Small intestine (tissue), 7 donors: ENCODE measurements around the gene MYMX. TPM values are rescaled to one million over a fixed set of nuclear protein-coding genes. Genes with fewer than 3 reads are reported as not detected.
A peak's percentile ranks its signal among the peaks of the same experiment; 100 is the strongest.
"Not testable (repeated sequence)": the region's sequence is repeated elsewhere in the genome, so short reads cannot be mapped to it uniquely, and the experiment has no call there.

Experiments
- DNase-seq, 2 donors: peaks; one replicate each; pipeline versions ENCODE4 v3.0.0 to v3.0.0-alpha.2; 2013
- FAIRE-seq: peaks from 2 replicates; lab custom pipeline; 2012; peaks lifted over from hg19 to GRCh38; lab: Jason Lieb, UNC
- H3K27ac ChIP-seq, 3 donors: one replicate each; pipeline ENCODE4 v1.5.1; 2013; ENCODE audit warnings: low read length in 2 of 3, mild to moderate bottlenecking in 2 of 3, control low read depth in 1 of 3, inconsistent platforms in 1 of 3, low read depth in 1 of 3, moderate library complexity in 1 of 3
- H3K27me3 ChIP-seq, 3 donors: one replicate each; pipeline ENCODE4 v1.6.1; 2013; ENCODE audit warnings: low read length in 3 of 3, inconsistent platforms in 1 of 3; ENCODE audit not compliant: control insufficient read depth in 3 of 3, insufficient read depth in 3 of 3
- H3K36me3 ChIP-seq, 3 donors: one replicate each; pipeline ENCODE4 v1.6.1; 2013; ENCODE audit warnings: low read length in 3 of 3, inconsistent platforms in 1 of 3, low read depth in 1 of 3, mild to moderate bottlenecking in 1 of 3, moderate library complexity in 1 of 3; ENCODE audit not compliant: control insufficient read depth in 3 of 3, insufficient read depth in 2 of 3
- H3K4me1 ChIP-seq, 3 donors: one replicate each; pipeline ENCODE4 v1.6.1; 2013; ENCODE audit warnings: low read length in 2 of 3, inconsistent platforms in 1 of 3, low read depth in 1 of 3, mild to moderate bottlenecking in 1 of 3, moderate library complexity in 1 of 3; ENCODE audit not compliant: control insufficient read depth in 3 of 3, insufficient read depth in 2 of 3
- H3K4me3 ChIP-seq, 3 donors: one replicate each; pipeline ENCODE4 v1.5.1; 2013; ENCODE audit warnings: low read length in 3 of 3, control low read depth in 1 of 3, inconsistent platforms in 1 of 3, low read depth in 1 of 3, mild to moderate bottlenecking in 1 of 3, moderate library complexity in 1 of 3
- H3K9me3 ChIP-seq, 2 donors: one replicate each; pipeline ENCODE4 v1.6.1; 2013; ENCODE audit warnings: low read depth in 1 of 2, low read length in 1 of 2; ENCODE audit not compliant: control insufficient read depth in 2 of 2, insufficient read depth in 1 of 2
- WGBS, 3 donors: extraction: QIAGEN DNeasy Blood & Tissue Kit; methylation state at CpG; one replicate each; pipeline ENCODE4 v1.1.7; 2013; 5-methylcytosine and 5-hydroxymethylcytosine counted together
- polyA plus RNA-seq, 4 donors: library from polyadenylated mRNA; stranded (reverse) in 3 of 4; unstranded in 1 of 4; fragments of 200-250 nt in 3 of 4; fragments of 120-200 nt in 1 of 4; gene quantifications; one replicate each; pipeline versions ENCODE4 v1.2.1 to v1.2.3, GENCODE V29; 2013
- donor health status: healthy with polysubstance abuse.
- donor health status: control.
- donor health status: control.
- donor health status: Bipolar disorder and iron deficiency.
- donor health status: healthy.

Gene MYMX
- polyA plus RNA-seq, 4 donors = 0.19 to 0.98 TPM; not detected in 2

DNA sequence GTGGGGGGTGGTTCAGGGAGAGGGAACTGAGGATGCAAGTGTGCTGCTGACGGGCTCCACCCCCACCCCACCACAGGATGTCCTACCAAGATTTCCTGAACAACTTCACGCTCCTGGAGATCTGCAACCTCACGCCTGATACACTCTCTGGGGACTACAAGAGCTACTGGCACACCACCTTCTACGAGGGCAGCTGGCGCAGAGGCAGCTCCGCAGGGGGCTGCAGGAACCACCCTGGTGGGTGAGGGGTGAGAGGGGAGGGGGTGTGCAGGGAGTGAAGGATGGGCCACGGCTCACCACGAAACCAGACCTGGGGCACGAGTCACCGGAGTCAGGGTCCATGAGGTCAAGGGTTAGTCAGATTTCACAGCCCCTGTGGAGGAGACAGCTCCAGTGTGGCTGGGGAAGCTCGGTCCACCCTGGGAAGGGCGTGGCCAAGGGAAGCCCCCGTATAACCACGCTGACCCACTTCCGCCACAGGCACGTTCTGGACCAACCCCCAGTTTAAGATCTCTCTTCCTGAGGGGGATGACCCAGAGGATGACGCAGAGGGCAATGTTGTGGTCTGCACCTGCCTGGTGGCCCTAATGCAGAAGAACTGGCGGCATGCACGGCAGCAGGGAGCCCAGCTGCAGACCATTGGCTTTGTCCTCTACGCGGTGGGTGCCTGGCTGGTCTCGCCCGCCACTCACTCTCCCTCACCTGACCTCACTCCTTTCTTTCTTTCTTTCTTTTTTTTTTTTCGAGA lies 39.8 kb upstream of the MYMX start:
- WGBS, 3 donors = 59 to 79% (median 61%) methylated on average over 20 to 24 of the region's 24 CpGs
- Histone ChIP-seq H3K27me3 (no peaks in the 10 kb centered on the region), H3K9me3 (no peaks in the 10 kb centered on the region), H3K4me1 (peaks cover 0 to 5% (median 0%) of the 10 kb centered on the region in 3 donors), H3K27ac (no peak overlapping the region), H3K4me3 (no peak overlapping the region), H3K36me3 (no peaks in the 10 kb centered on the region)
- FAIRE-seq (no peak), DNase-seq (no peak)

- 44 to 68% (median 60%) methylated on average over 13 of the region's 13 CpGs for WGBS, 3 donors
- Histone ChIP-seq H3K4me3 (no peak overlapping the region), H3K36me3 (no peaks in the 10 kb centered on the region), H3K27me3 (no peaks in the 10 kb centered on the region), H3K4me1 (peaks cover 0 to 1% (median 0%) of the 10 kb centered on the region in 3 donors), H3K27ac (peak overlapping the region in 2 of 3 donors; percentile 46 to 54), H3K9me3 (no peaks in the 10 kb centered on the region)
- DNase-seq = peak in 1 of 2 donors; percentile 89
- FAIRE-seq = no peak
These were observed 38.9 kb upstream of the MYMX start for GRCh38 chr6:44177691-44178423.

DNA sequence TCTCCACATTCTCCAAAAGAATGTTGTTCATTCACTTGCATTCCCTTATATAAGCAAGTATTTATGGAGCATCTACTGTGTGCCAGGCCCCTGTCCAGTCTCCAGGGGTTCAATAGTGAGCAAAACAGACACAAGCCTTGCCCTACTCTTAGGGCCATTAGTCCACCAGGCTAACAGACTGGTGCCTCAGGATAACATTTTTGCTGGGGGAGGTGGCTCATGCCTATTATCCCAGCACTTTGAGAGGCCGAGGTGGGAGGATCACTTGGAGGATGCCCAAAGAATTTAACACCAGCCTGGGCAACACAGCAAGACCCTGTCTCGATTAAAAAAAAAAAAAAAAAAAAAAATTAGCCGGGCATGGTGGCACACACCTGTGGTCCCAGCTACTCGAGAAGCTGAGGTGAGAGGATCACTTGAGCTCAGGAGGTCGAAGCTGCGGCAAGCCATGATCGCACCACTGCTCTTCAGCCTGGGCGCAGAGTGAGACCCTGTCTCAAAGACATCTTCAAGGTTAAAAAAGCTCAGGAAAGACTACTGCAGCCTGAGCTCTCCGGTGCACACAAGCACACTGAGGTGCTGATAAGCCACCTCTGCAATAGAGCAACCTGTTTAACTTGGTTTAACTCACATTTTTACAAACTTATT lies 38.2 kb upstream of the MYMX start:
- Histone ChIP-seq H3K36me3 (no peaks in the 10 kb centered on the region), H3K4me1 (no peaks in the 10 kb centered on the region), H3K4me3 (no peak overlapping the region), H3K27ac (peak overlapping the region in 1 of 3 donors; percentile 46), H3K27me3 (no peaks in the 10 kb centered on the region), H3K9me3 (no peaks in the 10 kb centered on the region)
- FAIRE-seq (no peak), DNase-seq (no peak)
- 78 to 89% (median 79%) methylated on average over 7 to 9 of the region's 9 CpGs for WGBS, 3 donors

GRCh38 chr6:44179072-44179536 lies 37.6 kb upstream of the MYMX start:
- DNase-seq (no peak), FAIRE-seq (no peak)
- no peak overlapping the region for H3K27ac ChIP-seq
- no peaks in the 10 kb centered on the region for H3K27me3 ChIP-seq
- 25 to 51% (median 39%) methylated on average over 4 of the region's 4 CpGs for WGBS, 3 donors
- no peak overlapping the region for H3K4me3 ChIP-seq
- no peaks in the 10 kb centered on the region for H3K4me1 ChIP-seq
- no peaks in the 10 kb centered on the region for H3K36me3 ChIP-seq
- no peaks in the 10 kb centered on the region for H3K9me3 ChIP-seq

DNA sequence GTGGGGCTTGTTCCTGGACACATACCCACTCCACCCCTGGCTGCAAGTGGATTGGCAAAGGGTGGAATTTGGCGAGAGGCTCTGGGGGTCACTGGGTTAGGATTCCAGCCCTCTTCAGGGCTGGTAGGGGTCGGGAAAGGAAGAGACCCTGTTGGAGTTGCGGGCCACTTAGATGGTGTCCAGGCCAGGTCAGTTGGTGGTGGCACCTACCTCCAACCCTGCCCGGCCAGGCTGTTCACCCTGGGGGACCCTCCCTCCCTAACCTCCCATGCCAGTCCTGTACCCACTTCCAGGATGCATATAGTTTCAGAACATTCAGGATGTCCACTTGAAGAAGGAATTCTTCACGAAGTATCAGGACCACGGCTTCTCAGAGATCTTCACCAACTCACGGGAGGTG lies 37.1 kb upstream of the MYMX start:
- Histone ChIP-seq H3K27me3 (no peaks in the 10 kb centered on the region), H3K36me3 (no peaks in the 10 kb centered on the region), H3K27ac (no peak overlapping the region), H3K4me3 (no peak overlapping the region), H3K9me3 (no peaks in the 10 kb centered on the region), H3K4me1 (peaks cover 0 to 2% (median 0%) of the 10 kb centered on the region in 3 donors)
- DNase-seq = no peak
- 90 to 94% (median 91%) methylated on average over 7 of the region's 7 CpGs for WGBS, 3 donors
- FAIRE-seq = no peak

DNA sequence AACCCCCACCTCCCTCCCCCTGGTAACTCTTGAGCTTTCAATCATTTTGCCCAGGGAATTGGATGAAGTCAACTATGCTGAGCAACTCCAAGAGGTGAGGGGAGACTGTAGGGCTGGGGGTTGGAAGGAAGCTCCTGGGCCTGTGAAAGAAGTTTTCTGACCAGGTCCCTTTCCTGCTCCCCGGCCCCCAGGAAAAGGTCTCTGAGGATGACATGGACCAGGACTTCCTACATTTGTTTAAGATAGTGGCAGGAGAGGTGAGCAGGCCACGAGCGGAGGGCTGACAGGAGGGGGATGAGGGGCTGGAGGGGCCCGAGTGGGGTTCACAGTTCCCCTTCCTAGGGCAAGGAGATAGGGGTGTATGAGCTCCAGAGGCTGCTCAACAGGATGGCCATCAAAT lies 36.3 kb upstream of the MYMX start:
- peaks cover 0 to 3% (median 0%) of the 10 kb centered on the region in 3 donors for H3K4me1 ChIP-seq
- 88 to 91% (median 90%) methylated on average over 4 of the region's 4 CpGs for WGBS, 3 donors
- DNase-seq (no peak), FAIRE-seq (no peak)
- H3K27me3 ChIP-seq = no peaks in the 10 kb centered on the region
- no peak overlapping the region for H3K4me3 ChIP-seq
- H3K9me3 ChIP-seq = no peaks in the 10 kb centered on the region
- no peak overlapping the region for H3K27ac ChIP-seq
- H3K36me3 ChIP-seq = no peaks in the 10 kb centered on the region

- Histone ChIP-seq H3K4me1 (peaks cover 0 to 3% (median 0%) of the 10 kb centered on the region in 3 donors), H3K36me3 (no peaks in the 10 kb centered on the region), H3K4me3 (no peak overlapping the region), H3K9me3 (no peaks in the 10 kb centered on the region), H3K27ac (no peak overlapping the region), H3K27me3 (no peaks in the 10 kb centered on the region)
- WGBS, 3 donors = 88 to 90% (median 90%) methylated on average over 4 of the region's 4 CpGs
- DNase-seq = no peak
- no peak for FAIRE-seq
These were observed 35.8 kb upstream of the MYMX start for GRCh38 chr6:44180886-44181285.

DNA sequence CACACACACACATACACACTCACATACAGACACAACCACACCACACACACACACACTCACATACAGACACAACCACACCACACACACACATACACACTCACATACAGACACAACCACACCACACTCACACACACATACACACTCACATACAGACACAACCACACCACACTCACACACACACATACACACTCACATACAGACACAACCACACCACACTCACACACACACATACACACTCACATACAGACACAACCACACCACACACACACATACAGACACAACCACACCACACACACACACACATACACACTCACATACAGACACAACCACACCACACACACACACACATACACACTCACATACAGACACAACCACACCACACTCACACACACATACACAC lies 34.9 kb upstream of the MYMX start:
- DNase-seq, H3K27me3 ChIP-seq, H3K27ac ChIP-seq, H3K4me3 ChIP-seq, FAIRE-seq, H3K4me1 ChIP-seq, H3K36me3 ChIP-seq, H3K9me3 ChIP-seq: not testable (repeated sequence)
